Spleen (tissue), 11 donors: ENCODE measurements around the gene RNF123. TPM values are rescaled to one million over a fixed set of nuclear protein-coding genes. Genes with fewer than 3 reads are reported as not detected.

Experiments used
- DNase-seq: peaks from one replicate; pipeline ENCODE4 v3.0.0-alpha.2; 2020
- H3K27ac ChIP-seq, 8 donors: fragments of 200-600 bp; sonication (generic) in 7 of 8; 1 replicate in 4 of 8; 2 replicates in 4 of 8; pipeline versions ENCODE4 v1.5.0 to v1.8.0; 2016 to 2021; ENCODE audit warnings: inconsistent platforms in 4 of 8, mild to moderate bottlenecking in 4 of 8, moderate library complexity in 1 of 8
- H3K27me3 ChIP-seq, 7 donors: fragments of 200-600 bp; sonication (generic) in 6 of 7; replicated peaks in 1 of 7; 1 replicate in 4 of 7; 2 replicates in 3 of 7; pipeline versions ENCODE4 v1.5.0 to v1.8.0; 2016 to 2021; ENCODE audit warnings: inconsistent platforms in 3 of 7, mild to moderate bottlenecking in 1 of 7
- H3K36me3 ChIP-seq, 6 donors: fragments of 200-600 bp; sonication (generic) in 5 of 6; 1 replicate in 4 of 6; 2 replicates in 2 of 6; pipeline versions ENCODE4 v1.5.0 to v1.8.0; 2016 to 2021; ENCODE audit warnings: inconsistent platforms in 2 of 6
- H3K4me1 ChIP-seq, 6 donors: fragments of 200-600 bp; sonication (generic) in 5 of 6; 1 replicate in 3 of 6; 2 replicates in 3 of 6; pipeline versions ENCODE4 v1.5.0 to v1.8.0; 2016 to 2021; ENCODE audit warnings: inconsistent platforms in 3 of 6
- H3K4me3 ChIP-seq, 8 donors: fragments of 200-600 bp; sonication (generic) in 7 of 8; 1 replicate in 4 of 8; 2 replicates in 4 of 8; pipeline versions ENCODE4 v1.5.0 to v1.8.0; 2016 to 2021; ENCODE audit warnings: inconsistent platforms in 4 of 8, mild to moderate bottlenecking in 4 of 8, moderate library complexity in 2 of 8
- H3K9me3 ChIP-seq, 8 donors: fragments of 200-600 bp; sonication (generic) in 7 of 8; 1 replicate in 4 of 8; 2 replicates in 4 of 8; pipeline versions ENCODE4 v1.5.0 to v1.8.0; 2016 to 2021; ENCODE audit warnings: inconsistent platforms in 4 of 8
- CTCF ChIP-seq, 11 experiments: fragments of 200-600 bp in 7 of 11; fragments of 450-650 bp in 4 of 11; sonication (generic) in 4 of 11; IDR thresholded peaks in 8 of 11; conservative IDR thresholded peaks in 3 of 11; 1 replicate in 7 of 11; 2 replicates in 4 of 11; pipeline versions ENCODE4 v1.4.0 to v1.8.0; 2016 to 2021; ENCODE audit warnings: antibody characterized with exemption in 11 of 11, inconsistent platforms in 4 of 11, mild to moderate bottlenecking in 1 of 11
- POLR2A ChIP-seq, 3 donors: fragments of 450-650 bp; IDR thresholded peaks; one replicate each; pipeline ENCODE4 v1.5.1; 2017; ENCODE audit warnings: antibody characterized with exemption in 3 of 3, mild to moderate bottlenecking in 1 of 3
- POLR2AphosphoS5 ChIP-seq, 3 donors: sonication (generic); formaldehyde crosslinking; IDR thresholded peaks; one replicate each; pipeline ENCODE4 v1.5.1; 2017; ENCODE audit warnings: antibody characterized with exemption in 3 of 3
- WGBS, 5 donors: extraction: QIAGEN DNeasy Blood & Tissue Kit in 3 of 5; methylation state at CpG; one replicate each; pipeline versions ENCODE4 v1.1.5 to v1.1.7; 2013 to 2018; 5-methylcytosine and 5-hydroxymethylcytosine counted together
- intact Hi-C: fragments of 100-400 bp; cut with DNase I; formaldehyde crosslinking; loops from one replicate; pipeline ENCODE4 v1.15.0; 2023; ENCODE audit warnings: low total_unique reads
- polyA plus RNA-seq, 3 donors: library from polyadenylated mRNA; stranded (reverse); fragments of 200-250 nt; gene quantifications; one replicate each; pipeline ENCODE4 v1.2.1, GENCODE V29; 2013
- total RNA-seq, 7 donors: library from RNA; depleted of rRNA in 3 of 7; stranded (reverse); fragments of >200 nt in 3 of 7; fragmentation: NEBNext Ultra II Directional in 4 of 7; extraction: Animal tissue kit (Norgen Biotek cat#: 25700) in 4 of 7; gene quantifications; one replicate each; pipeline versions ENCODE4 v1.1.0 to v1.2.1, GENCODE V29; 2016 to 2021
- donor health status: healthy with polysubstance abuse.
- donor health status: DM: no; HTN: no; CAD: no; lungs with moderate emphysema.
- donor health status: DM: no; HTN: no; CAD: no.
- donor health status: Bipolar disorder and iron deficiency.
- donor health status: healthy.
- donor health status: DM: no; HTN: no; CAD: no.
- donor health status: DM: yes; HTN: yes; CAD: no.

The RNF123 gene
- total and polyA plus RNA-seq, 10 donors = 11.6 to 57.5 (median 37.9) TPM

- Histone ChIP-seq H3K27ac (no peak overlapping the region), H3K27me3 (peaks cover 0 to 9% (median 0%) of the 10 kb centered on the region in 7 donors), H3K4me3 (no peak overlapping the region), H3K9me3 (no peaks in the 10 kb centered on the region), H3K4me1 (peaks cover 0 to 10% (median 1%) of the 10 kb centered on the region in 6 donors), H3K36me3 (no peaks in the 10 kb centered on the region)
- intact Hi-C loops = no loop called here
- WGBS, 5 donors = 59 to 82% (median 63%) methylated on average over 8 of the region's 8 CpGs
- DNase-seq = no peak
- TF ChIP-seq CTCF (IDR thresholded peaks at IDR 0.05 in 8 of 11, conservative IDR thresholded peaks at IDR 0.05 in 3 of 11) (no peak), POLR2AphosphoS5 (IDR thresholded peaks at IDR 0.05) (no peak), POLR2A (IDR thresholded peaks at IDR 0.05) (no peak)
Measured at GRCh38 chr3:49666592-49666991, 22.8 kb upstream of the RNF123 start.

- intact Hi-C loops = no loop called here
- H3K27ac ChIP-seq = no peak overlapping the region
Measured at GRCh38 chr3:49667701-49668413, 21.5 kb upstream of the RNF123 start.

GRCh38 chr3:49668414-49668797 is 21.0 kb upstream of the RNF123 start:
- Histone ChIP-seq H3K27me3 (peaks cover 0 to 9% (median 0%) of the 10 kb centered on the region in 7 donors), H3K27ac (no peak overlapping the region), H3K36me3 (no peaks in the 10 kb centered on the region), H3K9me3 (no peaks in the 10 kb centered on the region), H3K4me3 (no peak overlapping the region), H3K4me1 (peaks cover 0 to 22% (median 7%) of the 10 kb centered on the region in 6 donors)
- DNase-seq = no peak
- intact Hi-C loops = no loop called here
- 47 to 70% (median 58%) methylated on average over 5 of the region's 5 CpGs for WGBS, 5 donors
- TF ChIP-seq CTCF (IDR thresholded peaks at IDR 0.05 in 8 of 11, conservative IDR thresholded peaks at IDR 0.05 in 3 of 11) (no peak), POLR2A (IDR thresholded peaks at IDR 0.05) (no peak), POLR2AphosphoS5 (IDR thresholded peaks at IDR 0.05) (no peak)

More at GRCh38 chr3:49667701-49668413, 21.5 kb upstream of the RNF123 start:
- H3K36me3 ChIP-seq = no peaks in the 10 kb centered on the region
- 82 to 90% (median 87%) methylated on average over 25 of the region's 25 CpGs for WGBS, 5 donors
- peaks cover 0 to 18% (median 3%) of the 10 kb centered on the region in 6 donors for H3K4me1 ChIP-seq
- peaks cover 0 to 9% (median 0%) of the 10 kb centered on the region in 7 donors for H3K27me3 ChIP-seq
- TF ChIP-seq POLR2A (IDR thresholded peaks at IDR 0.05) = no peak
- no peak for TF ChIP-seq POLR2AphosphoS5 (IDR thresholded peaks at IDR 0.05)
- no peak for TF ChIP-seq CTCF (IDR thresholded peaks at IDR 0.05 in 8 of 11, conservative IDR thresholded peaks at IDR 0.05 in 3 of 11)
- H3K9me3 ChIP-seq = no peaks in the 10 kb centered on the region
- DNase-seq = no peak
- H3K4me3 ChIP-seq = no peak overlapping the region

- TF ChIP-seq POLR2AphosphoS5 (IDR thresholded peaks at IDR 0.05) = no peak
- no peak for TF ChIP-seq POLR2A (IDR thresholded peaks at IDR 0.05)
- no peak for TF ChIP-seq CTCF (IDR thresholded peaks at IDR 0.05 in 8 of 11, conservative IDR thresholded peaks at IDR 0.05 in 3 of 11)
- intact Hi-C loops = no loop called here
- peaks cover 0 to 8% (median 0%) of the 10 kb centered on the region in 7 donors for H3K27me3 ChIP-seq
Measured at GRCh38 chr3:49668861-49669260, 20.5 kb upstream of the RNF123 start.

More at GRCh38 chr3:49668861-49669260, 20.5 kb upstream of the RNF123 start:
- Histone ChIP-seq H3K36me3 (no peaks in the 10 kb centered on the region), H3K4me3 (no peak overlapping the region), H3K27ac (no peak overlapping the region), H3K4me1 (peaks cover 0 to 26% (median 9%) of the 10 kb centered on the region in 6 donors), H3K9me3 (no peaks in the 10 kb centered on the region)
- 74 to 90% (median 84%) methylated on average over 5 of the region's 5 CpGs for WGBS, 5 donors
- no peak for DNase-seq
